ENCODE data around the gene SIL1.

The SIL1 gene

GRCh38 chr5:139148306-139148705 lies 49.9 kb downstream of the SIL1 start:
- Histone ChIP-seq H3K27me3 (ENCODE audit: control insufficient read depth in 5 of 5, insufficient read depth in 4 of 5, low read length in 5 of 5) (no peaks in the 10 kb centered on the region), H3K36me3 (ENCODE audit: control insufficient read depth in 5 of 5, insufficient read depth in 5 of 5, low read length in 5 of 5) (no peaks in the 10 kb centered on the region), H3K9me3 (ENCODE audit: control insufficient read depth in 5 of 5, low read length in 5 of 5) (no peaks in the 10 kb centered on the region), H3K27ac (ENCODE audit: low read depth, low read length) (peak overlapping the region; percentile 20), H3K9ac (ENCODE audit: low read length in 5 of 5) (no peak overlapping the region), H3K4me1 (ENCODE audit: control insufficient read depth in 5 of 5, insufficient read depth in 5 of 5, low read length in 5 of 5) (peaks cover 12 to 46% (median 41%) of the 10 kb centered on the region in 5 donors), H3K4me3 (ENCODE audit: low read depth in 1 of 5, low read length in 5 of 5) (no peak overlapping the region)

- H3K4me1 ChIP-seq (ENCODE audit: control insufficient read depth in 5 of 5, insufficient read depth in 5 of 5, low read length in 5 of 5): peaks cover 12 to 47% (median 41%) of the 10 kb centered on the region in 5 donors
- H3K27ac ChIP-seq (ENCODE audit: low read depth, low read length): peak overlapping the region; percentile 68
- H3K9ac ChIP-seq (ENCODE audit: low read length in 5 of 5): no peak overlapping the region
- no peaks in the 10 kb centered on the region for H3K36me3 ChIP-seq (ENCODE audit: control insufficient read depth in 5 of 5, insufficient read depth in 5 of 5, low read length in 5 of 5)
- peak overlapping the region in 1 of 5 donors; percentile 0 for H3K4me3 ChIP-seq (ENCODE audit: low read depth in 1 of 5, low read length in 5 of 5)
- H3K27me3 ChIP-seq (ENCODE audit: control insufficient read depth in 5 of 5, insufficient read depth in 4 of 5, low read length in 5 of 5): no peaks in the 10 kb centered on the region
- no peaks in the 10 kb centered on the region for H3K9me3 ChIP-seq (ENCODE audit: control insufficient read depth in 5 of 5, low read length in 5 of 5)
These were observed 50.6 kb downstream of the SIL1 start for GRCh38 chr5:139147483-139148087.

GRCh38 chr5:139146809-139147482 lies 51.2 kb downstream of the SIL1 start:
- Histone ChIP-seq H3K27ac (ENCODE audit: low read depth, low read length) (peak overlapping the region; percentile 68), H3K9me3 (ENCODE audit: control insufficient read depth in 5 of 5, low read length in 5 of 5) (no peaks in the 10 kb centered on the region), H3K36me3 (ENCODE audit: control insufficient read depth in 5 of 5, insufficient read depth in 5 of 5, low read length in 5 of 5) (no peaks in the 10 kb centered on the region), H3K4me1 (ENCODE audit: control insufficient read depth in 5 of 5, insufficient read depth in 5 of 5, low read length in 5 of 5) (peaks cover 12 to 53% (median 47%) of the 10 kb centered on the region in 5 donors), H3K27me3 (ENCODE audit: control insufficient read depth in 5 of 5, insufficient read depth in 4 of 5, low read length in 5 of 5) (no peaks in the 10 kb centered on the region), H3K9ac (ENCODE audit: low read length in 5 of 5) (no peak overlapping the region), H3K4me3 (ENCODE audit: low read depth in 1 of 5, low read length in 5 of 5) (peak overlapping the region in 1 of 5 donors; percentile 0)

DNA sequence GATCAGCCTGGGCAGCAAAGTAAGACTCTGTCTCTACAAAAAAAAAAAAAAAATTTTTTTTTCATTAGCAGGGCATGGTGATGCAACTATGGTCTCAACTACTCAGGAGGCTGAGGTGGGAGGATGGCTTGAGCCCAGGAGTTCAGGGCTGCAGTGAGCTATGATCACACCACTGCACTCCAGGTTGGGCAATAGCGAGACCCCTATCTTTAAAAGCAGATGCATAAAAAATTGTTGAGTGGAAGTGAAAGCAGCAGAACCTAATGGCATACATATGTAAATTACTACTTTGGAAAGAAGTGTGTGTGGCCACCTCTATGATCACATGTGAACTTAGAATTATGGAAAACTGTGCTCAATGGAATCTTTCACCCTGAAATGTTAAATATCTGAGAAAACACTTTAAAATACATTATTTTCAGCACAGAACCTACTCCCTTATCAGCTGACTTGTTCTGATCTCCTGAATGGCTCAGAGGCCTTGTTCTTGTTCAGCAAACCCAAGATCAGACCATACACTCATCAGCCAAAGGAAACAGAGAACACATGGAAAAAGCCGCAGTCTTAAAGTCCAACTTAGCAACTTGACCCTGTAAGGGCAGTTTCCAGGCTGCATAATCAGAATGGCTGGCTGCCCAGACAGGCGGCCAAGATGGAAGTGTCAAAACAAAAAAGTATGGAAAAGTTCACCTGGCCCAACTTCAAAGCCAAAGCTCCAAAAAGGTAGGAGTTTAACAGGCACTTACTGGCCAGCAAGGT lies 56.5 kb downstream of the SIL1 start:
- Histone ChIP-seq H3K36me3 (ENCODE audit: control insufficient read depth in 5 of 5, insufficient read depth in 5 of 5, low read length in 5 of 5) (no peaks in the 10 kb centered on the region), H3K4me3 (ENCODE audit: low read depth in 1 of 5, low read length in 5 of 5) (peak overlapping the region in 1 of 5 donors; percentile 22), H3K9ac (ENCODE audit: low read length in 5 of 5) (no peak overlapping the region), H3K9me3 (ENCODE audit: control insufficient read depth in 5 of 5, low read length in 5 of 5) (no peaks in the 10 kb centered on the region), H3K27me3 (ENCODE audit: control insufficient read depth in 5 of 5, insufficient read depth in 4 of 5, low read length in 5 of 5) (no peaks in the 10 kb centered on the region), H3K27ac (ENCODE audit: low read depth, low read length) (peak overlapping the region; percentile 70), H3K4me1 (ENCODE audit: control insufficient read depth in 5 of 5, insufficient read depth in 5 of 5, low read length in 5 of 5) (peaks cover 11 to 41% (median 31%) of the 10 kb centered on the region in 5 donors)

DNA sequence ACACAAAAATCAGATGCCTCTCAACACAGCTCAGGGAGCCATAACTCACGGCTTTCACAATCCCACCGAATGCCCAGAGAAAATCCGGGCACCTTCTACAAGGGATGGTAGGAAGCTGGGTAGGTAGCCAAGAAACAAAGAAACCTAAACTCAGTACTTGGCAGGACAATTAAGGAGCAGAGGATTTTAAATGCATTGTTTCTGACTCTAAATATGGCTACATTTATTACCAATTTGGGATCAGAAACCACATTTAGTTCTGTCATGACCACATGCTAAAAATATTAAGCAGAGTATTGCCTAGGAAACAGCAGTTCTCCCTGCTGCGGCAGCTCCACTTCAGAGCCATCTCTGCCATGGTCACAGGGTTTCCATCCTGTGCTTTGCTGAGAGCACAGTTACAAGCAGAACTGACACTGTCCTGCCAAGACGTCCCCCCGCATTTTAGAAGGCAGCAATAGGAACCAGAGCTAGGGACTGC lies 57.5 kb downstream of the SIL1 start:
- Histone ChIP-seq H3K27me3 (ENCODE audit: control insufficient read depth in 5 of 5, insufficient read depth in 4 of 5, low read length in 5 of 5) (no peaks in the 10 kb centered on the region), H3K4me1 (ENCODE audit: control insufficient read depth in 5 of 5, insufficient read depth in 5 of 5, low read length in 5 of 5) (peaks cover 11 to 41% (median 31%) of the 10 kb centered on the region in 5 donors), H3K9me3 (ENCODE audit: control insufficient read depth in 5 of 5, low read length in 5 of 5) (no peaks in the 10 kb centered on the region), H3K9ac (ENCODE audit: low read length in 5 of 5) (peak overlapping the region in 2 of 5 donors; percentile 33 to 56), H3K4me3 (ENCODE audit: low read depth in 1 of 5, low read length in 5 of 5) (peak overlapping the region in 1 of 5 donors; percentile 29), H3K36me3 (ENCODE audit: control insufficient read depth in 5 of 5, insufficient read depth in 5 of 5, low read length in 5 of 5) (no peaks in the 10 kb centered on the region), H3K27ac (ENCODE audit: low read depth, low read length) (peak overlapping the region; percentile 70)

DNA sequence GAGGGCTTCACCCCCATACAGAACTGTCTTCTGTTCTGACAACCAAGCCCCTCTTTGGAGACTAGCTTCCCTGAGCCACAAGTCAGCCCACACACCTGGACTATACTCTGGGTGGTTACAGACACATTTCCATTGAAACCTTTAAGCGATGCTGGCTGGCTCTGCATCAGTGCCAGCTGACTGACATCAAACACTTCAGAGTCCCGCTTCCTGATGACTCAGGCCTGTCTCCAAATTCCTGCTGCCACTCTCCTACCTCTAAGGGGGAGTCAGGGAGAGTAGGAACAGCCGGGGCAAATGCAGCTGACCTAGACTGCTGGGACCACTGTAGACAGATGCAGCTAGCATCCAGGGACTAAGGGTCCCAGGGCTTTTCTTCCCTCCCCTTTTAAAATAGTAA lies 59.4 kb downstream of the SIL1 start:
- H3K4me3 ChIP-seq (ENCODE audit: low read depth in 1 of 5, low read length in 5 of 5): no peak overlapping the region
- no peaks in the 10 kb centered on the region for H3K36me3 ChIP-seq (ENCODE audit: control insufficient read depth in 5 of 5, insufficient read depth in 5 of 5, low read length in 5 of 5)
- H3K9ac ChIP-seq (ENCODE audit: low read length in 5 of 5): no peak overlapping the region
- no peak overlapping the region for H3K27ac ChIP-seq (ENCODE audit: low read depth, low read length)
- no peaks in the 10 kb centered on the region for H3K27me3 ChIP-seq (ENCODE audit: control insufficient read depth in 5 of 5, insufficient read depth in 4 of 5, low read length in 5 of 5)
- no peaks in the 10 kb centered on the region for H3K9me3 ChIP-seq (ENCODE audit: control insufficient read depth in 5 of 5, low read length in 5 of 5)
- H3K4me1 ChIP-seq (ENCODE audit: control insufficient read depth in 5 of 5, insufficient read depth in 5 of 5, low read length in 5 of 5): peaks cover 11 to 41% (median 31%) of the 10 kb centered on the region in 5 donors

GRCh38 chr5:139138109-139138508 lies 60.1 kb downstream of the SIL1 start:
- Histone ChIP-seq H3K36me3 (ENCODE audit: control insufficient read depth in 5 of 5, insufficient read depth in 5 of 5, low read length in 5 of 5) (no peaks in the 10 kb centered on the region), H3K9ac (ENCODE audit: low read length in 5 of 5) (no peak overlapping the region), H3K27me3 (ENCODE audit: control insufficient read depth in 5 of 5, insufficient read depth in 4 of 5, low read length in 5 of 5) (no peaks in the 10 kb centered on the region), H3K4me3 (ENCODE audit: low read depth in 1 of 5, low read length in 5 of 5) (no peak overlapping the region), H3K4me1 (ENCODE audit: control insufficient read depth in 5 of 5, insufficient read depth in 5 of 5, low read length in 5 of 5) (peaks cover 12 to 45% (median 37%) of the 10 kb centered on the region in 5 donors), H3K27ac (ENCODE audit: low read depth, low read length) (no peak overlapping the region), H3K9me3 (ENCODE audit: control insufficient read depth in 5 of 5, low read length in 5 of 5) (no peaks in the 10 kb centered on the region)

- Histone ChIP-seq H3K4me3 (ENCODE audit: low read depth in 1 of 5, low read length in 5 of 5) (no peak overlapping the region), H3K27ac (ENCODE audit: low read depth, low read length) (no peak overlapping the region), H3K27me3 (ENCODE audit: control insufficient read depth in 5 of 5, insufficient read depth in 4 of 5, low read length in 5 of 5) (no peaks in the 10 kb centered on the region), H3K36me3 (ENCODE audit: control insufficient read depth in 5 of 5, insufficient read depth in 5 of 5, low read length in 5 of 5) (no peaks in the 10 kb centered on the region), H3K9me3 (ENCODE audit: control insufficient read depth in 5 of 5, low read length in 5 of 5) (no peaks in the 10 kb centered on the region), H3K9ac (ENCODE audit: low read length in 5 of 5) (no peak overlapping the region), H3K4me1 (ENCODE audit: control insufficient read depth in 5 of 5, insufficient read depth in 5 of 5, low read length in 5 of 5) (peaks cover 12 to 45% (median 39%) of the 10 kb centered on the region in 5 donors)
These were observed 60.5 kb downstream of the SIL1 start for GRCh38 chr5:139137697-139138096.

DNA sequence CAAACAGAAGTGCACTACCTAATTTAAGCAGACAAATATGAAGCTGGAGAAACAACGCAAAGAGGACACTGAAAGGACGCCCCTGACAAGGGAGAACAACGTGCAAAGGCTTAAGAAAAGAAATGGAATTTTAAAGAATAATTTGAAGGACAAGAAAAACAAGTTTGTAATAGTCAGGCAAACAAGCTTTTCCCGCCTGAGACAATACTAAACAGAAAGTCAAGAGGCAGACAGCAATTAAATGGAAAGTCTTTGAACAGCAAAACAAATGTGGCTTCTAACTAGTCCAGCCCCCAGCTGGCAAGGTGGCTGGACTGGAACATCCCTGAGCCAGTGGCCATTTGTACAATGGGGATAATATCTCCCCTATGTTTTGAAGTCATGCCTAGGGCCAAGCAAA lies 63.3 kb downstream of the SIL1 start:
- Histone ChIP-seq H3K4me3 (ENCODE audit: low read depth in 1 of 5, low read length in 5 of 5) (no peak overlapping the region), H3K36me3 (ENCODE audit: control insufficient read depth in 5 of 5, insufficient read depth in 5 of 5, low read length in 5 of 5) (no peaks in the 10 kb centered on the region), H3K9me3 (ENCODE audit: control insufficient read depth in 5 of 5, low read length in 5 of 5) (no peaks in the 10 kb centered on the region), H3K27ac (ENCODE audit: low read depth, low read length) (no peak overlapping the region), H3K4me1 (ENCODE audit: control insufficient read depth in 5 of 5, insufficient read depth in 5 of 5, low read length in 5 of 5) (peaks cover 6 to 38% (median 29%) of the 10 kb centered on the region in 5 donors), H3K9ac (ENCODE audit: low read length in 5 of 5) (no peak overlapping the region), H3K27me3 (ENCODE audit: control insufficient read depth in 5 of 5, insufficient read depth in 4 of 5, low read length in 5 of 5) (no peaks in the 10 kb centered on the region)

GRCh38 chr5:139133282-139133681 lies 64.9 kb downstream of the SIL1 start:
- no peak overlapping the region for H3K4me3 ChIP-seq (ENCODE audit: low read depth in 1 of 5, low read length in 5 of 5)
- no peak overlapping the region for H3K27ac ChIP-seq (ENCODE audit: low read depth, low read length)
- no peak overlapping the region for H3K9ac ChIP-seq (ENCODE audit: low read length in 5 of 5)
- no peaks in the 10 kb centered on the region for H3K27me3 ChIP-seq (ENCODE audit: control insufficient read depth in 5 of 5, insufficient read depth in 4 of 5, low read length in 5 of 5)
- no peaks in the 10 kb centered on the region for H3K36me3 ChIP-seq (ENCODE audit: control insufficient read depth in 5 of 5, insufficient read depth in 5 of 5, low read length in 5 of 5)
- peaks cover 6 to 35% (median 29%) of the 10 kb centered on the region in 5 donors for H3K4me1 ChIP-seq (ENCODE audit: control insufficient read depth in 5 of 5, insufficient read depth in 5 of 5, low read length in 5 of 5)
- no peaks in the 10 kb centered on the region for H3K9me3 ChIP-seq (ENCODE audit: control insufficient read depth in 5 of 5, low read length in 5 of 5)

Measured in subcutaneous abdominal adipose tissue (tissue), 5 donors.